IPS-NIHi11 (cell line): ENCODE measurements around the gene SLC1A4.
A peak's percentile ranks its signal among the peaks of the same experiment; 100 is the strongest.

Experiments
- DNase-seq: peaks from one replicate; pipeline ENCODE4 v3.0.0; 2012; ENCODE audit warnings: mixed read lengths, low spot score

SLC1A4 gene

DNA sequence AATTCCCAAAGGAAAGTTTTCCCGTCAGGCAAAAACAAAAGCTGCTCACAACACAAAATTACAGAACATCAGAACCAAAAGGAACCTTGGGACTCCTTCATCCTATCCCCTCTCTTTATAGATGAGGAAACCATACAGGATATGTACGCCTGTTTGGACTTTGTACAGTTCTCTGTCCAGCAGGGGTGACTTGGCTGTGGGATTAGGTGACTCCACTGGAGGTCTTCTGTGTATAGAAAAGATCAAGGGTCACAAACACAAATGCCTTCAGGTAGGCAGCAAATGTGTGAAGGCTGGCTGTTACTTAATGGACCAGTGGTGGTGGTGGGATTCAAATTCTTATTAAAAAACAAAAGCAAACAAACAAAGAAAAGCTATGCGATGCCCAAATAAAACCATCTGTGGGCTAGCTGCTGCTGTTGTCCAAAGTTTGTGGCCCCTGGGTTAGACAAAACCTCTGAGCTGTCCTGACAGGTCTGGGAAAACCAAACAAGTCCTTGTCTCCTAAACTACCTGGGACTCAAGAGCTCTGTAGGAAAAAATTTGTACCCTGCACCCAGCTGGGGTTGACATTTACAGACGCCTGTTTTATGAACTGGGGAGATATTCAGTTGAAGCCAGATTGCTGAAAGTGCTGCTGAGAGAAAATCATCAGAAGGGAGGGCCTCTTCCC lies 65.7 kb downstream of the SLC1A4 start:
- no peak for DNase-seq

DNA sequence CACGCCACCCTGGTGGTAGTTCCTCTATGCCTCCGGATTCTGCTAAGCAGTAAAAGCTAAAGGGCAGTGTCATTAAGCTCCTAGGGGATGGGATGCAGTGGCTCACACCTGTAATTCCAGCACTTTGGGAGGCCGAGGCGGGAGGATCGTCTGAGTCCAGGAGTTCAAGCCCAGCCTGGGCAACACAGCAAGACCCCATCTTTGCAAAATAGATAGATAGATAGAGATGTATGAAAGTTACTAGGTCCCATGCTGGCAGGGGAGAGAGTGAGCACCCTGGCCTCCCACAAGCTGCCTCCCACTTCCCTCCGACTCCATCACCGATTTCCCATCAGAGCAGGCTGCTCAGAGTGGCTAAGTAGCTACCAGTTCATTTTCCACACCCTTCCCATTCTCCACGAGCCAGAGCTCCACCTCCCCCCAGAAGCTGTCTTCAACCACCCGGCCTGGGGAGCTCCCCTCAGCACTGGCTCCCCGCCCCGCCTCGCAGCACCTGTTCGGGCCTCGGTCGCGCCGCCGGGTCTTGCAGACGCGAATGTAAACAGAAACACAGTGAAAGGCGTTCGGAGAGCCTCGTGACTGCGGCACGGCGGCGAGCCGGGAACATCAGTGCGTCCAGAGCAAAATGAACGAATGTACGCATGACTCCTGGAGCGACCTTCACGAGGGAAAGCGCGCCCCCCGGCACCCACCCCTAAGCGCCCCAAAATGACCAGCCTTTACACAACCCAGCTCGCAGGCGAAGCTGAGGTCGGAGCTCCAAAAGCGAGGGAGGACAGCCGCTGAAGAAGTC lies 66.4 kb downstream of the SLC1A4 start:
- DNase-seq, result no peak

- peak; percentile 97 for DNase-seq
Measured at GRCh38 chr2:65056215-65057053, 67.2 kb downstream of the SLC1A4 start, which contains the start of gene CEP68. Gene CEP68, plus strand, starts transcription at chr2:65056416. Its CDS starts 13,029 bp downstream, at chr2:65069445.

DNA sequence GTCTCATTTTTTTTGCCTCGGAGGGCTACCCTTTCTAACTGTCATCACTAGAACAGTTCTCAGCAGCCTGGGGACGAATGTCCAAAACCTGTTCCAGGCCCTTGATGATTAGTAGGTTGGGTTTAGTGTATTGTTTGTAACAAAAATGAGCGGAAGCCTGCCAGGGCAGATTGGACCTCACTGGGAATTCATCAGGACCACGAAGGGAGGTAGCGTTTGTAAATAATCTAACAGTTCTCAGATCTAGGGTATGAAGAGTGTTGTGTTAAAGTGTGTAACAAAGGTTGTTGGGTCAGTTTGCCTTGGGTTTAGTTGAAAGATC lies 67.8 kb downstream of the SLC1A4 start:
- DNase-seq, result no peak

GRCh38 chr2:65057391-65058052 lies 68.3 kb downstream of the SLC1A4 start:
- DNase-seq, result no peak

DNA sequence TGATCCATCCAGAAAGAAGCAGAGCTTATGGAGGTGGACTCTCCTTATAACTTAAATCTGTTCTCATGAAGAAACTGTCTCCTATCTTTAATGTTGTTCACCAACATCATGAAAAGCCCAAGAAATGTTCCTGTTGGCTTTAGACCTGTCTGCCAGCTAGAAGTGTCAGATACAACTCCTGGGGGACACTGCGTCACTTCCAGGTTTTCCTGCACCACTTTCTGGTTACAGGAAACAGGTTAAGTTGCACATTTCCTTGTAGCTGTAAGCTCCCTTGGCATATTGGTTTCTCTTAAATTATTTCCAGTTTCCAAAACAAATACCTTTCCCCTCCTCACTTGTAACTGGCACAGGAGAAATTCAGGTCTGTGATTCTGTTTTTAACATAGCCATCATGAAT lies 69.9 kb downstream of the SLC1A4 start:
- no peak for DNase-seq

DNA sequence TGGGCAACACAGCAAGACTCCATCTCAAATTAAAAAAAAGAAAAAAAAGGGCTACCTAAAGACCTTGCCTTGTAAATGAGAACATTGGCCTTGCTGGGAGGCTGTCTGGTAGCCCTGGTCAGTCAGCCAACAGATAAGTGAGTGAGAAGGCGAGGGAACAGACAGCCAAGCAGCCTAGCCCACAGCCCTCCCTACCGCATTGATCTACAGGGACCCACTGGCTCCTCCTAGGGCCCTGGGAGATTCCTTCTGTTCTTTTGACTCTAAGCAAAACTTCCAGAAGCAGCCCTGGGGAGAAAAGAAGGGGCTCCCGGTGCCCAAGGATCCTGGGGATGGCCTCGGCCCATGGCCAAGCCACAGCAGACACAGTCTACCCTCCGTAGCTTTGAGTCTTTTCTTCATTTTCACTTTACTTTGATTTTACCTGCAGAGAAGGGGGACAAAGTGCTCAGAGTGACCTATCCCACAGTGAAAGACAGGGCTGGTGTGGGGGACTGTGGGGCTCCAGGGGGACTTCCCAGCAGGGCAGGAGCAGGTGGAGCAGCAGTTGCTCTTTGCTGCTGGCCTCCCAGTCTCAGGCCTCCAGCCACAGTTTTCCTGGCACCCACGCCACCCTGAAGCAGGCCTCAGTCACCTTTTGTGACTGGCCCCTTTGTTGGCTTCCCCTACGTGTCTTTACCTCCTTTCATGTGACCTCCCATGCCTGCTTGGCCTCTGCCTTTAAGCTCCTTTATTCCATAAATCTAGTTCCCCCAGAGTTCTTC lies 72.1 kb downstream of the SLC1A4 start:
- no peak for DNase-seq

- DNase-seq, result no peak
Measured at GRCh38 chr2:65061910-65062339, 72.7 kb downstream of the SLC1A4 start.

GRCh38 chr2:65062843-65063825 lies 73.9 kb downstream of the SLC1A4 start:
- DNase-seq, result no peak

GRCh38 chr2:65064728-65065552 lies 75.7 kb downstream of the SLC1A4 start:
- peak; percentile 34 for DNase-seq

GRCh38 chr2:65067806-65068553 lies 78.8 kb downstream of the SLC1A4 start:
- no peak for DNase-seq

- DNase-seq, result no peak
Measured at GRCh38 chr2:65069439-65069824, 80.2 kb downstream of the SLC1A4 start.

DNA sequence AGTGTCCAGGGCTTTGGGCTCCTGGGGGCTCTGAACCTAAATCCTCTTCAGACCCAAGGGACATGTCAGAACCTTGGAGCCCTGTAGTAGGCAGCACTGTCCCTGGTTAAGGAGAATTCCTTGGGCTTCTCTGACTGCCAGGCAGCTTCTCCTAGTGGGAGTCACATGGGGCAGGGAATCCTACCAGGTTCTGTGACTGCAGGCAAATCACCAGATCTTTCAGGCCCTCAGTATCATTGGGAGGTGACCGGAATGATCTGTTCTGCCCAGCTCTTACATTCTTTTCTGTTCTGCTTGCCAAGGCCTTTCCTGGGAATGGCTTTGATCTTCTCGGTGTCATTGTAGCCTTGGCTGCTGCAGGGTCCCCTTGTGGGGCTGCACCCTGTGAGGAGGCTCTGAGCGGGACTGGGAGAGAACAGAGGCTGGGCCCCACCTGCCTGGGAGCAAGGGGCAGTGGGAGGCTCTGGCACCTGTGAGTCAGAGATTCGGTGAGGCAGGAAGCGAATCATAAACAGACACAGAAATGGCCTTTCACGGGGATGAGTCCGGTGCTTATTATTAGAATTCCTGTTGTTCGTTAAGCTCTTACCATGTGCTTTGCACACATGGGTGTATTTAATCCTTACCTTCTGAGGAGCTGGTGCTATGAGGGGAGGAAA lies 81.1 kb downstream of the SLC1A4 start:
- DNase-seq, result no peak

- DNase-seq, result no peak
Measured at GRCh38 chr2:65070856-65071255, 81.7 kb downstream of the SLC1A4 start.

DNA sequence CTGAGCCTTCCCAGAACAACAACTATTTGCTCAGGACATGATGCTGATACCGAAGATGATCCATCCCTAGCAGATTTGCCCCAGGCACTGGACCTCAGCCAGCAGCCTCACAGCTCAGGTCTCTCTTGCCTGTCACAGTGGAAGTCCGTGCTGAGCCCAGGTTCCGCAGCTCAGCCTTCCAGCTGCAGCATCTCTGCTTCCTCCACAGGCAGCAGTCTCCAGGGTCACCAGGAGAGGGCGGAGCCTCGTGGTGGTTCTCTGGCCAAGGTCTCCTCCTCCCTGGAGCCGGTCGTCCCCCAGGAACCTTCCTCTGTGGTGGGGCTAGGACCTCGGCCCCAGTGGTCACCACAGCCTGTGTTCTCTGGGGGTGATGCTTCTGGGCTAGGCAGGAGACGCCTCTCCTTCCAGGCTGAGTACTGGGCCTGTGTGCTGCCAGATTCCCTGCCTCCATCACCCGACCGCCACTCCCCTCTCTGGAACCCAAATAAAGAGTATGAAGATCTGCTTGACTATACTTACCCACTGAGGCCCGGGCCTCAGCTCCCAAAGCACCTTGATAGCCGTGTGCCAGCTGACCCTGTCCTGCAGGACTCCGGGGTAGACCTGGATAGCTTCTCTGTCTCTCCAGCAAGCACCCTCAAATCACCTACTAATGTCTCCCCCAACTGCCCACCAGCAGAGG lies 82.4 kb downstream of the SLC1A4 start:
- peak; percentile 51 for DNase-seq

- DNase-seq, result no peak
Measured at GRCh38 chr2:65072181-65072970, 83.2 kb downstream of the SLC1A4 start.
